CD14-positive monocyte (primary cell): Measurements from ENCODE around the gene HES4. TPM values are rescaled to one million over a fixed set of nuclear protein-coding genes. Genes with fewer than 3 reads are reported as not detected.

ENCODE experiments used
- DNase-seq, 3 donors: peaks; one replicate each; pipeline ENCODE4 v3.0.0-alpha.2; 2011 to 2022
- H2AFZ ChIP-seq: 2 replicates; pipeline ENCODE4 v1.6.0; 2012; ENCODE audit warnings: mild to moderate bottlenecking, low read depth, low read length, inconsistent platforms; ENCODE audit not compliant: insufficient read depth, poor library complexity, severe bottlenecking
- H3K27ac ChIP-seq, 2 donors: 1 replicate in 1 of 2; 2 replicates in 1 of 2; pipeline ENCODE4 v1.5.1; 2012 to 2013; ENCODE audit warnings: low read length in 2 of 2, control low read depth in 1 of 2, inconsistent platforms in 1 of 2, low read depth in 1 of 2, mild to moderate bottlenecking in 1 of 2
- H3K27me3 ChIP-seq, 2 donors: one replicate each; pipeline versions ENCODE4 v1.6.0 to v1.6.1; 2011 to 2013; ENCODE audit warnings: low read length in 2 of 2; ENCODE audit not compliant: control insufficient read depth in 2 of 2, insufficient read depth in 2 of 2
- H3K36me3 ChIP-seq, 2 donors: replicated peaks in 1 of 2; 1 replicate in 1 of 2; 2 replicates in 1 of 2; pipeline versions ENCODE4 v1.5.1 to v1.6.1; 2012 to 2013; ENCODE audit warnings: low read length in 2 of 2, control low read depth in 1 of 2, inconsistent platforms in 1 of 2, mild to moderate bottlenecking in 1 of 2; ENCODE audit not compliant: insufficient read depth in 2 of 2, control insufficient read depth in 1 of 2
- H3K4me1 ChIP-seq, 2 donors: 1 replicate in 1 of 2; 2 replicates in 1 of 2; pipeline versions ENCODE4 v1.5.1 to v1.6.1; 2012 to 2013; ENCODE audit warnings: low read length in 2 of 2, control low read depth in 1 of 2, inconsistent platforms in 1 of 2, mild to moderate bottlenecking in 1 of 2, moderate library complexity in 1 of 2; ENCODE audit not compliant: insufficient read depth in 2 of 2, control insufficient read depth in 1 of 2
- H3K4me2 ChIP-seq: replicated peaks from 2 replicates; pipeline ENCODE3; 2012; ENCODE audit warnings: low read length, moderate library complexity, mild to moderate bottlenecking; ENCODE audit not compliant: poor library complexity, severe bottlenecking; ENCODE audit errors: extremely low read depth
- H3K4me3 ChIP-seq, 3 experiments: fragments of 200-600 bp in 1 of 3; sonication (generic) in 1 of 3; replicated peaks in 1 of 3; 1 replicate in 2 of 3; 2 replicates in 1 of 3; pipeline ENCODE4 v1.5.1; 2011 to 2013; ENCODE audit warnings: low read length in 3 of 3, mild to moderate bottlenecking in 3 of 3, control low read depth in 2 of 3, low read depth in 2 of 3, inconsistent platforms in 1 of 3, moderate library complexity in 1 of 3
- H3K79me2 ChIP-seq: 2 replicates; pipeline ENCODE4 v1.6.0; 2012; ENCODE audit warnings: mild to moderate bottlenecking, control low read depth, inconsistent platforms, low read length, moderate library complexity; ENCODE audit not compliant: insufficient read depth
- H3K9ac ChIP-seq: 2 replicates; pipeline ENCODE4 v1.6.0; 2017; ENCODE audit warnings: low read length, mild to moderate bottlenecking; ENCODE audit not compliant: insufficient read depth, poor library complexity, severe bottlenecking
- H3K9me3 ChIP-seq, 2 donors: replicated peaks in 1 of 2; 1 replicate in 1 of 2; 2 replicates in 1 of 2; pipeline versions ENCODE4 v1.5.1 to v1.6.1; 2012 to 2013; ENCODE audit warnings: low read length in 2 of 2, control low read depth in 1 of 2; ENCODE audit not compliant: control insufficient read depth in 1 of 2, insufficient read depth in 1 of 2
- H4K20me1 ChIP-seq: 2 replicates; pipeline ENCODE4 v1.6.0; 2012; ENCODE audit warnings: mild to moderate bottlenecking, low read length, control low read depth, moderate library complexity; ENCODE audit not compliant: insufficient read depth
- H3K27ac Mint-ChIP-seq, 7 donors: one replicate each; pipeline ENCODE4 v1.8.0; 2020; ENCODE audit warnings: mild to moderate bottlenecking in 7 of 7, mixed read lengths in 7 of 7, moderate library complexity in 6 of 7, inconsistent platforms in 2 of 7
- H3K27me3 Mint-ChIP-seq, 3 donors: one replicate each; pipeline ENCODE4 v1.8.0; 2021 to 2022; ENCODE audit warnings: low read depth in 3 of 3, mild to moderate bottlenecking in 3 of 3, mixed read lengths in 3 of 3, moderate library complexity in 3 of 3, inconsistent platforms in 1 of 3
- H3K36me3 Mint-ChIP-seq, 2 donors: one replicate each; pipeline ENCODE4 v1.8.0; 2020; ENCODE audit warnings: mixed read lengths in 2 of 2, inconsistent platforms in 1 of 2, mild to moderate bottlenecking in 1 of 2
- H3K4me1 Mint-ChIP-seq: one replicate; pipeline ENCODE4 v1.8.0; 2020; ENCODE audit warnings: mild to moderate bottlenecking, mixed read lengths
- H3K4me3 Mint-ChIP-seq, 2 donors: one replicate each; pipeline ENCODE4 v1.8.0; 2020; ENCODE audit warnings: mild to moderate bottlenecking in 2 of 2, mixed read lengths in 2 of 2, moderate library complexity in 1 of 2
- H3K9me3 Mint-ChIP-seq, 7 donors: one replicate each; pipeline ENCODE4 v1.8.0; 2020 to 2022; ENCODE audit warnings: mixed read lengths in 7 of 7, mild to moderate bottlenecking in 6 of 7, moderate library complexity in 6 of 7, inconsistent platforms in 2 of 7
- CTCF ChIP-seq: fragments of 200-600 bp; IDR thresholded peaks from one replicate; pipeline ENCODE4 v1.8.0; 2022; ENCODE audit warnings: antibody characterized with exemption, mild to moderate bottlenecking
- WGBS: methylation state at CpG from one replicate; pipeline ENCODE4 v1.1.5; 2013; ENCODE audit warnings: missing lambda C conversion rate; ENCODE audit not compliant: insufficient coverage; 5-methylcytosine and 5-hydroxymethylcytosine counted together
- intact Hi-C, 2 donors: fragments of 100-400 bp; cut with micrococcal nuclease; formaldehyde crosslinking; loops; one replicate each; pipeline versions ENCODE4 v1.15.0 to v1.15.1; 2023
- polyA plus RNA-seq, 3 donors: library from polyadenylated mRNA; depleted of rRNA in 1 of 3; unstranded in 2 of 3; stranded (reverse) in 1 of 3; fragments of 300-500 nt in 2 of 3; fragments of >200 nt in 1 of 3; fragmentation: Illumina TruSeq in 2 of 3; gene quantifications; 1 replicate in 2 of 3; 2 replicates in 1 of 3; pipeline ENCODE4 v1.2.3, GENCODE V29; 2012 to 2021

The HES4 gene
- polyA plus RNA-seq, 3 donors = 1.4 to 26.8 (median 2.0) TPM

GRCh38 chr1:1047963-1048362, 48.1 kb upstream of the HES4 start:
- no peaks in the 10 kb centered on the region for H3K79me2 ChIP-seq
- H4K20me1 ChIP-seq = no peaks in the 10 kb centered on the region
- DNase-seq = no peak
- Mint-ChIP-seq H3K4me3 (no peak overlapping the region), H3K36me3 (no peaks in the 10 kb centered on the region), H3K4me1 (no peaks in the 10 kb centered on the region), H3K27me3 (peaks cover 0 to 4% (median 0%) of the 10 kb centered on the region in 3 donors), H3K27ac (no peak overlapping the region), H3K9me3 (peaks cover 0 to 4% (median 1%) of the 10 kb centered on the region in 7 donors)
- WGBS = 88% methylated on average over 15 of the region's 25 CpGs
- H3K4me3 ChIP-seq = no peak overlapping the region
- no peak overlapping the region for H3K4me2 ChIP-seq
- H3K9me3 ChIP-seq = no peaks in the 10 kb centered on the region
- TF ChIP-seq CTCF = no peak
- no peak overlapping the region for H3K9ac ChIP-seq
- H3K27me3 ChIP-seq = no peaks in the 10 kb centered on the region
- no peak overlapping the region for H3K27ac ChIP-seq
- H3K4me1 ChIP-seq = no peaks in the 10 kb centered on the region
- intact Hi-C loops = no loop called here
- no peak overlapping the region for H2AFZ ChIP-seq
- H3K36me3 ChIP-seq = no peaks in the 10 kb centered on the region

- intact Hi-C loops = no loop called here
- H4K20me1 ChIP-seq = no peaks in the 10 kb centered on the region
- no peak for TF ChIP-seq CTCF
- H3K27me3 Mint-ChIP-seq = peaks cover 0 to 4% (median 0%) of the 10 kb centered on the region in 3 donors
- no peaks in the 10 kb centered on the region for H3K36me3 Mint-ChIP-seq
- 94% methylated on average over 11 of the region's 19 CpGs for WGBS
- DNase-seq = no peak
- H3K27ac Mint-ChIP-seq = no peak overlapping the region
- H3K9me3 ChIP-seq = no peaks in the 10 kb centered on the region
- H2AFZ ChIP-seq = no peak overlapping the region
- no peak overlapping the region for H3K4me2 ChIP-seq
- no peaks in the 10 kb centered on the region for H3K79me2 ChIP-seq
- H3K27ac ChIP-seq = no peak overlapping the region
- H3K36me3 ChIP-seq = no peaks in the 10 kb centered on the region
- no peak overlapping the region for H3K4me3 Mint-ChIP-seq
- H3K9me3 Mint-ChIP-seq = peaks cover 0 to 9% (median 3%) of the 10 kb centered on the region in 7 donors
- H3K4me1 Mint-ChIP-seq = no peaks in the 10 kb centered on the region
- no peak overlapping the region for H3K9ac ChIP-seq
- H3K4me3 ChIP-seq = no peak overlapping the region
- H3K4me1 ChIP-seq = no peaks in the 10 kb centered on the region
- no peaks in the 10 kb centered on the region for H3K27me3 ChIP-seq
Measured at GRCh38 chr1:1047407-1047806, 47.5 kb upstream of the HES4 start.
